ENCODE results near the gene TMEM129.
A peak's percentile ranks its signal among the peaks of the same experiment; 100 is the strongest.
"Not testable (repeated sequence)": the region's sequence is repeated elsewhere in the genome, so short reads cannot be mapped to it uniquely, and the experiment has no call there.

TMEM129 gene

DNA sequence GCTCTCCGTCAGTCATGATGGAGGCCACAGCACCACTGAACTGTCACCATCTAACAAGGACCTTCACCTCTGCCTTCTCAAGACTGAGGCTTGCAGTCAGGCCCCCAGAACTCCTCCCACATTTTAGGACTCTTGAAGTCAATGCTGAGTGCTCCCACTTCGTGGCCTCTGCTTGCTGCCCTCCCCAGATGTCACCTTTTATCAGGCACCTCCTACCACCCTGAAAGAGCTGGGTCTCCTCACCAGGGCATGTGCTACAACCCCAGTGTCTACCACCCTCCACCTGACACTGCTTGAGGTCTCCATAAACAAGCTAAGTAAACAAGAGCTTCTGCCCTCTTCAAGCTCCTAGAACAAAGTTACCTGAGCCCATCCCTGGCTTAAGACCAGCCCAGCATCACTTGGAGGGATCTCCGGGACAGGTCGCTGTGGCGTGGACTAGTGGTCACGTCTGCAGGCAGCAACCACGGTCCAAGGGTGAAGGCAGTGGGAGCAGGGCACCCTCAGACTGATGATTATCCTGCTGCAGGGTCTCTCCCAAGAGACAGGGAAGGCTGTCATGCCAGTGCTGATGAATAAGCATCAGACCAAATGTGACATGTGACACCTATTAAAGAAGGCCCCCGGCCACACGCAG is 29.3 kb downstream of the TMEM129 start:
- DNase-seq, result no peak

DNA sequence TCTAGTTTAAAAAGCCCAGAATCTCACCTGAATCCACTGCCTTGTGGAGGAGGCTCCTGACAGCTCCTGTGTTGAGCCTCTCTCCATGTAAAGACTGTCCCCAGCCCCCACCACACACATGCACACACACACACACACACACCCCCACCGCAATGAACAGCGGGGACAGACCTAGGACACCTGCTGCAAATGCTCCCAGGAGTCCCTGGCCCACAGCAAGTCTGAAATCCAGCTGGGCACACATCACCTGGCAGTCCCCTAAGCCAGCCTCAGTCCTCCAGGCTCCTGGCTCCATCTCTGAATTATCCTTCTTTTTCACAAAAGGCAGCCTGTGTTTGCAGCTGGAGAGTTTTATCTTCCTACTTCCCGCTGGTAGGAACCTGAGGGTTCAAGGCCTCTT is 30.4 kb downstream of the TMEM129 start:
- DNase-seq, result no peak

DNA sequence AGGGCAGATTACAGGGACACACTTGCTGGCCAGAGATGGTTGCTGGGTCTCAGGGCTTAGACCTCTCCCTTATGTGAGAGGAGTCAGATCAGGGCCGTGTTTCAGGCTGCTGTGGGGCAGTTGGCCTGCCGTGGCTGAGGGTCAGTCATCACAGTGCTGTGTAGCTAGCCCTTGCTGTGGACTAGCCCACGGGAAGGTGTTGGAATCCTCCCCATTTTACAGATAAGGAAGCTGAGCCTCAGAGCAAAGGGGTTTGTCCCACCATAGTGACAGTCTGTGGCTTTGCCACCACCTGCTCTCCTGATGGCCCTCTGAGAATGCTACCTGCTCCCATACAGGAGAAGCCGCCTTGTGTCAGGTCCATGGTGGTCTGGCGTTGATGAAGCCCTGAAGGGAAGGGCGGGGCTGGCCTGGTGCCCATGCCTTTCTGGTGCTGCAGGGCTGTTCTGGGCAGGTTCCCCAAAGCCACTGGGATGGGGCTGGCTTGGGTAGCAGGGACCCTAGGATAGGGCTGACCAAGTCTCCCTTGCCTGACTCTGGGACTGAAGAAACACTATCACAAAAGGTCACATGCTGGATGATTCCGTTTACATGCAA is 34.6 kb downstream of the TMEM129 start:
- DNase-seq, result no peak

DNA sequence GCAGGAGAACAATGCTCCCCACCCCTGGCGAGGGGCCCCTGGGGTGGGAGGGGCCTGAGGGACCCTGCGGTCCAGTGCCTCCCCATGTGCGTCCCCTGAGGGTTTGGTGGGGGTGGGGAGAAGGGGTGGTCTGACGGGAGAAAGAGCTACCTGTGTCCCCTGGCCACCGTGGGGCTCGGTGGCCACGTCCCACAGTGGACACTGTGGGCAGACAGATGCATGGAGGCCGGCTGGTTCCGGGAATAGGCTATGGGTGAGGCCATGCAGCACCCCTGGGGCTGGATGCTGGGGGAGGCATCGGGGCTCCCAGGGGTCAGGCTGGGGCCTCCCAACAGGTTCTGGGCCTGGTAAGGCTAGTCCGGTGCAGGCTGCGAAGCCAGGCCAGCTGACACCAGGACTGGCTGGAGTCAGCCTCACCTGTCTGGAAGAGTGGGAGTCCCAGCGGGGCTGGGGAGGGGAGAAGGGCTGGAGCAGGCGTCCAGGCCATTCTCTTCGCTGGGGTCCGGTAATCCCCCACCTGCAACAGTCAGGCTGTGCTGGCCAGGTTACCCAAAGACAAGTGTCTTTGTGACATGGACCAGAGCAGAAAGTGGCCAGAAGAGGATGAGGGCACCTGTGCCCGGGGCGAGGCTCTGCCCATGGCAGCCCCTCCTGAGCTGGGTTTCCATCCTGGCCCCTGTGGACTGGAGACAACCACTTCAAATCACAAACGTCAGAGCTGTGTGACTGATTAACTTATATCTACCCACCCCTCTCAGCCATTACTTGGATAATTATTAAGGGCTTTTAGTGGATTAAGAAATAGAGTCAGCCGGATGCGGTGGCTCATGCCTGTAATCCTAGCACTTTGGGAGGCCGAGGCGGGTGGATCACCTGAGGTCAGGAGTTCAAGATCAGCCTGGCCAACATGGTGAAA is 35.6 kb downstream of the TMEM129 start:
- no peak for DNase-seq

DNA sequence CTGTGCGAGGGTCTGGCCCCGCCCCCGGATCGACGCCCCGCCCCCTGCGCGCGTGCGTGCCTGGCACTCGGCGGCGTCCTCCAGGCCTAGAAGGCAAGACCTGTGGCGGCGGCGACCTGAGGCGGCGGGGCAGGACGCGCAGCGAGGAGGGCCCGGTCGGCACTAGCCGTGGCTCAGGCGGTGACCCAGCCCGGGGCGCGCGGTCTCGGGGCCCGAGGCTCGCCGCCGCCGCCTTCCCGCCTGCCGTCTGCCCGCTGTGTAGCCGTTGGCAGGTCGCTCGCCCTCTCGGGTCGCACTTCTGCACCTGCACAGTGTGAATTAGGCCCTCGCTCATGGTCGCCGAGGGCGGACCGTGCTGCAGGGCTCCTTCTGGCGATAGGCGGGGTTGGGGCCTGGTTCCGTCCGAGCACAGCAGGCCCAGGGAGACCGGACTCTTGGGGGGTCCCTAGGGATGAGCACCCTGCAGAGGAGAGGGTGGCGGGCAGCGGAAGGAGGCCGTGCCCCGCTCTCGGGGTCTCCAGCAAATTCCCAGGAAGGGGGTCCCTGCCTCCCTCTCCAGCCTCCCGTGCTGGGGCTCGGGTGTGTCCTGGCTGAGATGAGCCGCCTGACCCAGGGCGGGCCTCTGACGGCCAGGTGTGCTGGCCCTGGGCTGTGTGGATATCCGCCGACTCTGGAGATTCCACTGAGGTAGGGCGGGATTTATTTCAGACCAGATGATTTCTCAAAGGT is 36.5 kb downstream of the TMEM129 start:
- no peak for DNase-seq

DNA sequence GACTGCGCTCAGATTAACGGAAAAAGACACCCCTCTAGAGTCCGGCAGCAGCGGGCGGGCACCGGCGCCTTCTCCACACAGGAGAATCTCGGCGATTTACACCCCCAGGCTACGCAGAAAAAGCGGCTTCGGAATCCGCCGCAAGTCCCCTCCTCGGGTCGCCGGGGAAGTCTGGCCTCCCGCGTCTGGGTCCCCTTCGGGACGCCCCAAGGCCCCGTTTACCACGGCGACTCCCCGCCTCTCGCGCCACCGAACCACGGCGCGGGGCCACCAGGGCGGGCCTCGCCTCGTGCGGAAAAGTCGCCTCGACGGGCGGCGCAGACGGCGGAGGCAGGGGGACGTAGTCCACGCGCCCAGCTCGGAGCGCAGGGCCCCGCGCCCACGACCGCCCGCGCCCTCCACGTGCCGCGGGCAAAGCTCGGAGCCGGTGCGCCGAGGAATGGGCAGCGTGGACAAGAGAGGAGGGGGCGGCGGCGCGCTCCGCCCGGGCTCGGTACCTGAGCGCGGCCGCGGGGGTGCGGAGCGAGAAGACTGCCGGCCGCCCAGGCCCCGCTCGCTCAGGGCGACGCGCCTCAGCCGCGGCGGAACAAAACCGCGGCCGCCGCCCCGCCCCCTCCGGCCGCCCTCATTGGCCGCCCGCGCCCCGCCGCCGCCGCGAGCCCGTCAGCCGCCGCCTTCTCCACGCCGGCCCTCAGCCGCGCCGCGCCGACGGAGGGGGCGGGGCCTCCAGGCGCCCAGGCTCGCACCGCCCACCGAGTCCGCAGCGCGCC is 37.2 kb downstream of the TMEM129 start, which contains the start of gene FAM53A:
FAM53A (minus strand) TSS at position 578 of the 770 bp plus-strand sequence. CDS start 15,572 bp downstream, outside the sequence.
- DNase-seq, result peak; percentile 91

DNA sequence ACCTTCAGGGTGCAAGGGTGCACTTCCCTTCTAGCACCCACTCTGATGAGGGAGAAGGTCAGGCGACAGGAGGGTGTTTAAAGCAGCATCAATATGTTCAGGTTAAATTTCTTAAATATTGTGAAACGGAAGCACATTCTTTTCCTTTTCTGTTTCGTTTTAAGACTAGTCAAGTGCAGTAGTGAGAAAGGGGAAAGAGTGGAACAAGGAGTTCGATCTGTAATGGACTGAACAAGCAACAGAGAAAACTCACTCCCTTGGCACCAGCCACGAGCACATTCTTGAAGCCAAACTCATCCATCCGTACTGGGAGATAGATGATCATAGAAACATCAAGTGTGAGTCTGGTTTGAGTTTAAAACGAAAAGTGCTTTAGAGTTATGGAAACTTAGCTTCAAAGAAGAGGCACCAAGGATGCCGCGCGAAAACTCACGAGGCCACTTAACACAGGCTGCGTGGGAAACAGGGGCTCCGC is 37.8 kb downstream of the TMEM129 start:
- no peak for DNase-seq

DNA sequence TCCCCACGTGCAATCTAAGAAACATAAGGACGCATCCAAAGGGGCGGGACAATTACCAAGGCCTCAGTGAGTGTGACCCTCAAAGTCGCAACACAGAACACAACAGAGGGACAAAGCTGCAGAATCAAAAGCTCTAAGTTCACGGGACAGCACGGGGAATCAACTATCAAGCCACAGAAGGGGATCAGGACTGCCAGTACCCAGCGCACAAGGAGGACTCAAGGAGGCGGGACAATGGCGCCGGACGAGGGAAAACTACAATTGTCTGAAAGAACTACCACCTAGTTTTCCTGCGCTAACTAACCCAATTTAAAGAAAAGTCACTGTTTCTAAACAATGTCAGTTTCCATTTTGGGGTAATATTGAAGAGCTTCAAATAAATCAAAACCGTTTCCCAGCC is 38.3 kb downstream of the TMEM129 start:
- DNase-seq, result no peak

DNA sequence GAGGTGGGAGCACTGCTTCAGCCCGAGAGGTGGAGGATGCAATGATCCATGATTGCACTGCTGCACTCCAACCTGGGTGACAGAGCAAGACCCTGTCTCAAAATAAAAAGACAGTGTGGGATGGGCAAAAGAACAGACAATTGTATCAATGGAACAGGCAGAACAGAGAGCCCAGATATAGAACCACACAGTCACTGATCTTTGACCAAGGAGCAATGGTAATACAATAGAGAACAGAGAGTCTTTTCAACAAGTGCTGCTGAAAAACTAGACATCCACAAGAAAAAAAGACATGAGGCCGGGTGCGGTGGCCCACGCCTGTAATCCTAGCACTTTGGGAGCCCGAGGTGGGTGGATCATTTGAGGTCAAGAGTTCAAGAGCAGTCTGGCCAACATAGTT is 42.9 kb downstream of the TMEM129 start:
- no peak for DNase-seq

DNA sequence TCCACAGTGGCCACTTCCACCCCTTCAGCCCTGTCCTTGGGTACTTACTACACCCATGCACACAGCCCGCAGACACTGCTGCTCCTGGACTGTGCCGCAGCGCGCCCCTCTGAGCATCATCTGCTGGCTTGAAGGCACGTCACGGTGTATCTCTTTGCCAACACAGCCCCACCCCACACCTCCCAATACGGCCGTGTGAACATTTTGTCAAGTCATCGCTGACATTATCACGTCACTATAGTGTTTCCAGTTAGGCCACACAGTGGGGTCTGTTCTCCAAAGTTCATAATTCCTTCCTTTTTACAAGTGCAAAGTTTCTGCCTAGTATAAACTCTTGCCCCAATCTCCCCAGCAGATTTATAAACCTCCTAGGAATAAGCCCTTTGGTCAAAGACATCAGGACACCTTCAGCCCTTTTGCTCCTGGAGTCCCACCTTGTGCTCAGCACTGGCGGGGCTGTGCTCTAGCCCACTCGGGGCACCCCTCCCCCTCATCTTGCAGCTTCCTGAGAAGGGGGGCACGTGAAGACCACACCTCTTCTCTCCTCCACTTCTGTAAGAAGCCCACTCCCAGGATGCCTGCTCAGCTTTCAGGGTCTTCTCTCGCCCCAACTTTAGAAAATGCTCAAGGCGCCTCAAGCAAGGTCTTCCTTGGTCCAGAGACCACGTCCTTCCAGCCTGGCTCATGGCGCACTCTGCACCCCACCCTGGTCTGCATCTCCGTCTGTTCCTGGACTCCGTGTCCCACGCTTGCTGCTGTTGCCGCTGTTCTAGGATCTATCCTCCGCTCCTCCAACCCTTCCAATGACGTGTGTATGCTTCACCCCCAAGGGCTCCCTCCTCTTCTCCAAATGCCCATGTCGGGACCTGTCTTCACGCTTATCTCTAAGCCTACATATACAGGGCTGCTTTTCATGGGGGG is 44.3 kb downstream of the TMEM129 start:
- DNase-seq, result no peak

DNA sequence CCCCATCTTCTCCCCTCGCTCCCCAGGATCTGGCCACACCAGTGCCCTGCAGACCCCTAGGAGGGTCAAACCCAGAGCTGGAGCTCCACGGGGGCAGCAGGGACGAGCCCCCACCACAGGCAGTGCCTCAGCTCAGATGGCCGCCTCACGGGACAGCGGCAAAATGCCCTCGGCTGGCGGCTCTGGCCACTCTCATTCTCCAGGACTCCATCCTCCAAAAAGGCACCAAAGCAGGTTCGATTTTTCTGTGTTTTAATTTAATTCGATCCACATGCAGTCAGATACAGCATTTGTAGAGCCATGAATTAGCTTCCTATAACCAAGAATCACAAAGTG is 45.4 kb downstream of the TMEM129 start:
- no peak for DNase-seq

DNA sequence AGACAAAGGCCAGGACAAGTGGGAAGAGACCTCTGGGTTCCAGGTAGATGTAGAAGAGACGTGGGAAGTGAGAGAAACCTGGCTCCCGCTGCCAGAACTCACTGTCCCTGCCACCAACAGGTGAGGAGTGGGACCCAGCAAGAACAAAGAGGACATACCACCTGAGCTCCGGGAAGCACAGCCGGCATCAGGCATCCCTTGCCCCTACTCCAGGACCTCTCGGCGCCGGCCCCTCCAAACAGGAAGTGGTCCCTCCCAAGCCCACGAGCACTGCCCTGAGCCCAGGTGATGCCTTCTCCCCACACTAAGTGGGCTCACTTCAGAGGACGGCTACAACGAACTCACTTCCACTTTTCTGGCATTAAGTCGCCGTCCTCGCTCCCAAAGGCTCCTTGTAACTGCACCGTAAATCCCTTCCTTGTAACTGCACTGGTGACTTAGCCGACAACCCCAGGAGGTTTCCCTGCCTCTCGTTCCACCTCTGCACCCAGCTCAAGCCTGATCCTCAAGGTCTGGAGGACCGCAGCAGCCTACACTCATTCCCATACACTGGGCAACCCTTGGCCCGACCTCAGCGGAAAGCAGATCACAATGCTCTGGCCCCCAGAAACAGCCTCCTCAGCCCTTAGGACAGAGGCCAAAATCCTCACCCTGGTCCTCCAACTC is 45.9 kb downstream of the TMEM129 start:
- DNase-seq, result no peak

DNA sequence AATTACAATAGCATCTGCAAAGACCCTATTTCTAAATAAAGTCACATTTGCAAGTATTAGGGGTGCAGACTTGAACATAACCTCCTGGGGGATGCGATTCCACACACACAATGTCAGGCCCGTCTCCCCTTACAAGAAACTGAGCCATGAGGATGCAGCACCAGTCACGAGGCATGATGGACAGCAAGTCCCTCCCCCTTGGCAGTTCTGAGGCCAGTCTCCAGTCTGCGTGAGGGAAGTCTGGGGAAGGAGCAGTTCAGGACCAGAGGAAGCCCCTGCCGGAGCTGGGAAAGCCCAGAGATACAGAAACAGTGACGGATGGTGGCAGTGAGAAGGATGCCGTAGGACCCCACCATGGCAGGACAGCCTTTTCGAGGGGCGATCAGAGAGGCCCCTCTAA is 46.4 kb downstream of the TMEM129 start:
- DNase-seq, result no peak

DNA sequence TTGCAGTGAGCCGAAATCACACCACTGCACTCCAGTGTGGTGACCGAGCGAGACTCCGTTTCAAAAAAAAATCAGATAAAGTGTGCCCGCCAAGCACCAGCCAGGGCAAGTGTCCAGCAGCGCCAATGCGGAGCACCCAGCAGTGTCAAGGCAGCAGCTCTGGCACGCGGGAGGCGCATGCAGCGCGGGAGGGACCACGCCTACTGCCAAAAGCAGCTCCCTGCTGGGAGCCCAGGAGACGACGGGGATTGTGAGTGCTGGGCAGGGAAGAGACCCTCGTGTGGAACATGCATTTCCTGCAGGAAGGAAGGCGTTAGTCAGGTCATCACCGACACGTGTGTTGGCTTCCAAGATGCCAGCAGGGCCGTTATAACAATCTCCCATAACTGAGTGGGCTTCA is 47.5 kb downstream of the TMEM129 start:
- DNase-seq, result no peak

DNA sequence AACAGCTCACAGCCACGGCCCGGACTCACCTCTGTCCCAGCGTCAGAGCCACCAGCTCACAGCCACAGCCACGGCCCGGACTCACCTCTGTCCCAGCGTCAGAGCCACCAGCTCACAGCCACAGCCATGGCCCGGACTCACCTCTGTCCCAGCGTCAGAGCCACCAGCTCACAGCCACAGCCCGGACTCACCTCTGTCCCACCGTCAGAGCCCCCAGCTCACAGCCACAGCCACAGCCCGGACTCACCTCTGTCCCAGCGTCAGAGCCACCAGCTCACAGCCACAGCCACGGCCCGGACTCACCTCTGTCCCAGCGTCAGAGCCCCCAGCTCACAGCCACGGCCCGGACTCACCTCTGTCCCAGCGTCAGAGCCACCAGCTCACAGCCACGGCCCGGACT is 50.1 kb downstream of the TMEM129 start:
- not testable (repeated sequence) for DNase-seq

DNA sequence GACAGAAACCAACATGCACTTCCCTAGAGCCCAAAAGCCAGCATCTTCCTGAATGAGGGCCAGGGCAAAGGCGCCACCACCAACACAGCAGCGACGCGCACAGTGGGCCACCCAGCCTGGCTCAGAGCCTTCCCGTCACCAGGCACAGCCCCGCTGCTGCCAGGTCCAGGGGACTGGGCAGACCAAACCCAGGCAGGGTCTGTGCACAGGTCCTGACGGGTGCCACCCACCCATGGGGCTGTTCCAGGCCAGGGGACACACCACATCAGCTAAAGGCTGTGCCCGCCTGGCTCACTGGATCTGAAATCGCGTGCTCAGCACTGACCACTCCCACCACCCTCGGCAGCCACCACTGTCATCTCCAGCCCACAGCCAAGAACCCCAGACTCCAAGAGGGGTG is 50.8 kb downstream of the TMEM129 start:
- no peak for DNase-seq

DNA sequence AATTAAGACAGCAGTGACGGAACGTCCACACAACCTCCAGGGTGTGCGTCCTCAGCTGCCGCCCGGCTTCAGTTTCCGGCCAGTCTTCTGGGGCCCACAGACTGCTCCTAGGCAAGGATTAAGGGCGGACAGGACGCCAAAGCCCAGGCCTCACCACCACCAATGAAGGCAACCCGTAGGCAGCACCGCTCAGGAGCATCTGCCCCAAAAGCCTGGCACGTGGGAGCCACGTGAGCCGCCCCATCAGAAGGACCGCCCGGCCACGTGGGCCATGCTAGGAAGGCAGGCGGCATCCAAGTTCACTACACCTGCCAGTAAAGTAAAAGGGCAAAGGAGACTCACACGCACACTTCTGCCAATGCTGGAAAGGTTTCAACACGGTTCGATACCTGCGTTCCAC is 51.3 kb downstream of the TMEM129 start:
- no peak for DNase-seq

DNA sequence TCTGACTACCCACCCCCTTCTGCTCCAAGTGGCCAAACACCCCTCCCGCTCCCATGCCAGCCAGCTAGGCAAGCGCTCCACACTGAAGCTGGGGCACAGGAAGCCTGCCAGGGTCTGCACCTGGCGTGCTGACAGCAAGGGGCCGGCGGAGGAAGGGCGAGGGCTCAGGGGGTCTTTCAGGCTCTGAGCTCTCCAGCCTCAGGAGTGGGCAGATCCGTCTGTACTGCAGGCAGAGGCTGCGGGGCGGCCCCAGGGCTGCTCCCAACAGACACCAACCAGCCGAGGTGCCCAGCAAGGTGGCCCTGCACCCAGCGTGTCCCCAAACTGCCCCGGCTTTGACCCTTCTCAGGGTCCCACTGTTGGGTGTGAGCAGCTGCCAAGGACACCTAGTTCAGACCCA is 51.9 kb downstream of the TMEM129 start:
- no peak for DNase-seq

DNA sequence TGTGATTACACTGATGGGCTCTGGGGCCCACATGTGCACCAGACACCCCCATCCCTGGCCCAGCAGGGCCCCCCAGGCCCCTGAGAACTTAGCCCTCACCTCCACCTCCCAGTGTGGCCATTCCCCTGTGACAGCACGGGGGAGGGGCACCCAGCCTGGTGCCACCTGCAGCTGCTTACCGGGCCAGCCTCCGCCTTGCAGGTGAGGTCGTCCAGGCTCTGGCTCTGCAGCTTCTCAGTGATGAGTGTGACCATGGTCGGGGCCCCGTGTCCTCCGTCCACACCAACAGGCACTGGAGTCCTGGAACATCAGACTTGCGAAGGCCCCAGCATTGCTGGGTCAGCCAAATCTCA is 52.7 kb downstream of the TMEM129 start:
- DNase-seq, result no peak

DNA sequence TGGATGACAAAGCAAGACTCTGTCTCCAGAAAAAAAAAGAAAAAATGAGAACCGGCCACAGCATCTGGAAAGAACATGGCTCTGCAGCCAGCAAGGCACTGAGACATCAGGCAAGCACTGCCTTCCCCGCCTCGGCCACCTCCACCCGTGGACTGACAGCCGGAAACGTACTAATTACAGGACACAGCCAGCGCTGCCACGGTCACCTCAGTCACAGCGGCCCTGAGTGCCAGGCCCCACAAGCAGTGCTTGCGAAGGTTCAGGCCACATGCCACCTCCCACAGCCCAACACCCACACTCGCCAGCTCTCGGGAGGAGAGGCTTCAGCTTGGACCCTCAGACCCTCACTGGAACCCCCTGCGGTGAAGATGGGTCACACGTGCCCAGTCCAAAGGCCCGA is 53.9 kb downstream of the TMEM129 start:
- no peak for DNase-seq

DNA sequence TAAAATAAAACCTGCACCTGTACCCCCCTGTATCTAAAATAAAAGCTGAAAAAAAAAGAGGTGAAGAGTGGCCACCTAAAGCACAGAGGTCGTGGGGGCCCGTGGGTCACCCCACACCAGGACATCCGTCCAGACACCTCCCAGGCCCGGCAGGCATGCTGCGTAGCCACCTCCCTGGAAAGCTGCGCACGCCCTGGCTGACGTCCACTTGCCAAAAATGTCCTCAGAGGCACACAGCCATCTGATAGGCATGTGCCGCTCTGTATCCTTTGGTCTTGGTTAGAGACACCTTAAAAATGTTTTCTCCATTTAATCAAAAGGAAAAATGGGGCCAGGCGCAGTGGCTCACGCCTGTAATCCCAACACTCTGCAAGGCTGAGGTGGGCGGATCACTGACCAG is 54.7 kb downstream of the TMEM129 start:
- no peak for DNase-seq

Data from stimulated activated naive CD4-positive, alpha-beta T cell treated with Interleukin-2 at 50 U/mL for 16 hours (primary cell).